PFSK-1 (cell line): ENCODE results near the gene MAP3K3.

Experiments
- FOXP2 ChIP-seq: optimal IDR thresholded peaks from 2 replicates; pipeline ENCODE3; 2011; ENCODE audit warnings: borderline replicate concordance, control low read depth, inconsistent platforms; ENCODE audit not compliant: insufficient read depth; ENCODE audit errors: extremely low read length, extremely low read depth
- POLR2AphosphoS5 ChIP-seq: IDR thresholded peaks from 2 replicates; pipeline ENCODE4 v1.6.1; 2012; ENCODE audit warnings: low read depth, mild to moderate bottlenecking, control low read depth, low read length, moderate library complexity
- SIN3A ChIP-seq: IDR thresholded peaks from 2 replicates; pipeline ENCODE4 v1.6.1; 2012; ENCODE audit warnings: mild to moderate bottlenecking, low read length, moderate library complexity, borderline replicate concordance; ENCODE audit not compliant: insufficient read depth
- TAF1 ChIP-seq: IDR thresholded peaks from 2 replicates; pipeline ENCODE4 v1.6.1; 2012; ENCODE audit warnings: low read length, control low read depth, borderline replicate concordance; ENCODE audit not compliant: insufficient read depth
- TF ChIP-seq, protein P1 (sequence below), 2 experiments: IDR thresholded peaks; 2 replicates each; pipeline versions ENCODE4 v1.6.1 to v1.8.0; 2011 to 2012; ENCODE audit warnings: low read depth in 2 of 2, low read length in 2 of 2, control low read depth in 1 of 2, inconsistent platforms in 1 of 2, mild to moderate bottlenecking in 1 of 2, moderate library complexity in 1 of 2; ENCODE audit not compliant: insufficient read depth in 1 of 2

Gene MAP3K3

DNA sequence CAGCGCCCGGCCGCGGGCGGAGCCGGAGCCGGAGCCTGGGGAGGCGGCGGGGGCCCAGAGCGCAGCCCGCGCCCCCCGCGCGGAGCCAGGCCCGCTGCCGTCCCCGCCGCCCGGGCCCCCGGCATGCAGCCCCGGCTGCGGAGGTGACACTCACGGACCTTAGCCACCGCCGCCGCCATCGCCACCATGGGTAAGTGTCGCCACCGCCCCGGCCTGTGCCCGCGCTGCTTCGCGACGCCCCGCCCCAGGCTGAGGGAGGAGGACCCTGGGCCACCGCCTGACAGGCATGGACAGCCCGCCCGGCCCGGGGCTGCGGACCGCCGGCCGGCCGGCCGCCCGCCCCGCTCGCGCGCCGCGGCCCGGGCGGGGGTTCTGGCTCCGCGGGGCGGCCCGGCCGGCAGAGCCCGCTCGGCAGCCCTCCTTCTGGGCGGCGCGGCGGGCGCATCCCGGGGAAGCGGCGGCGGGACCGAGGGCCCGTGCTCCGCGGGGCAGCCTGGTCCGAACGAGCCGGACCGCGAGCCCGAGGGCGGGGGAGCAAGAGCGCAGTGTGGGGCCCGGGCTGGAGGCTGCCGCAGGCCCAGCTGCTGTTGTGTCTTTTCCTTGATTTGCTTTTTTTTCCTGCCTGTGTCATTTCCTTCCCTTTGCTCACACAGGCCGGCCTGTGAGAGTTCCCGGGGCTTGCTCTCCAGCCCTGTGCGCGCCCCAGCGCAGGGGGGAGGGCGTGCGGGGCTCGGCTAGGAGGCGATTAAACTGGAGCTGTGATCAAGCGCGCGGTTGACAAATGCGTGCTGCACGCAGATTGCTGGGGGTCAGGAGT is 565 bp downstream of the MAP3K3 start:
- TF ChIP-seq, protein P1, sequence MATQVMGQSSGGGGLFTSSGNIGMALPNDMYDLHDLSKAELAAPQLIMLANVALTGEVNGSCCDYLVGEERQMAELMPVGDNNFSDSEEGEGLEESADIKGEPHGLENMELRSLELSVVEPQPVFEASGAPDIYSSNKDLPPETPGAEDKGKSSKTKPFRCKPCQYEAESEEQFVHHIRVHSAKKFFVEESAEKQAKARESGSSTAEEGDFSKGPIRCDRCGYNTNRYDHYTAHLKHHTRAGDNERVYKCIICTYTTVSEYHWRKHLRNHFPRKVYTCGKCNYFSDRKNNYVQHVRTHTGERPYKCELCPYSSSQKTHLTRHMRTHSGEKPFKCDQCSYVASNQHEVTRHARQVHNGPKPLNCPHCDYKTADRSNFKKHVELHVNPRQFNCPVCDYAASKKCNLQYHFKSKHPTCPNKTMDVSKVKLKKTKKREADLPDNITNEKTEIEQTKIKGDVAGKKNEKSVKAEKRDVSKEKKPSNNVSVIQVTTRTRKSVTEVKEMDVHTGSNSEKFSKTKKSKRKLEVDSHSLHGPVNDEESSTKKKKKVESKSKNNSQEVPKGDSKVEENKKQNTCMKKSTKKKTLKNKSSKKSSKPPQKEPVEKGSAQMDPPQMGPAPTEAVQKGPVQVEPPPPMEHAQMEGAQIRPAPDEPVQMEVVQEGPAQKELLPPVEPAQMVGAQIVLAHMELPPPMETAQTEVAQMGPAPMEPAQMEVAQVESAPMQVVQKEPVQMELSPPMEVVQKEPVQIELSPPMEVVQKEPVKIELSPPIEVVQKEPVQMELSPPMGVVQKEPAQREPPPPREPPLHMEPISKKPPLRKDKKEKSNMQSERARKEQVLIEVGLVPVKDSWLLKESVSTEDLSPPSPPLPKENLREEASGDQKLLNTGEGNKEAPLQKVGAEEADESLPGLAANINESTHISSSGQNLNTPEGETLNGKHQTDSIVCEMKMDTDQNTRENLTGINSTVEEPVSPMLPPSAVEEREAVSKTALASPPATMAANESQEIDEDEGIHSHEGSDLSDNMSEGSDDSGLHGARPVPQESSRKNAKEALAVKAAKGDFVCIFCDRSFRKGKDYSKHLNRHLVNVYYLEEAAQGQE (IDR thresholded peaks at IDR 0.05; ENCODE audit: insufficient read depth in 1 of 2, low read depth in 2 of 2, low read length in 2 of 2), result no peak
- peak; percentile 90; the same call in 1 of the 2 replicates for TF ChIP-seq SIN3A

DNA sequence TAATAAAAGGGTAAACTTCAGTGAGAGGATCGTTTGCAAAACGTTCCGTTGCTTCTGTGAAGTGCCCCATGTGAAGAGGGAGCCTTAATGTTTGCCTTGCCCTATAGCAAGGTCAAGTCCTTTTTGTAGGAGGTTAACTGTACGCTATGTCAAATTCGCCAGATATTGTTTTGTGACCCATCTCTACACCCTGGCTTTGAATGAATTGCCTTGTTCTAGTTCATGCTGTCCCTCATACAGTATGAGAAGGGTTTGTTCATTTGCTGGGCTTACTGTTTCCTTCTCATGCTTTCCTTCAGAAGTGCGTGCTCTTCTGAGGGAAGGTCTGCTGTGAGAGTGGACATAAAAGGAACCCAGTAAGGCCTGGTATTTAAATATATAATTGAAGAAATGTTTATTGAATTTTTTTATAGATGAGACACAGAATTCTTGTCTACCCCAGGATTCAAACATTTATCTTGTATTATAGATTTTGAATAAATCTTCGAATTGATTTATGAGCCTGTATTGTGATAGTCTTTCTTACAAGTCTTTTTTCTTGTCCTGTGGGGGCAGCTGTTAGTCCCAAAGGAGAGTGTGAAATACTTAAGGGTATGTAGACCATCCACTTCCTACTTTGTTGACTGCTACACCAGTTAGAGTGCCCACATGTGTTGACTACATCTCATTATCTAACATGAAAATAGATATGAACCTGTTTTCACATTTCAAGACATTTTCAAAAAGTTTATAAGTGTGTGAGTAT is 1.7 kb downstream of the MAP3K3 start:
- TF ChIP-seq, protein P1 (IDR thresholded peaks at IDR 0.05; ENCODE audit: insufficient read depth in 1 of 2, low read depth in 2 of 2, low read length in 2 of 2), result no peak
- TF ChIP-seq POLR2AphosphoS5 (no peak), SIN3A (no peak), FOXP2 (no peak), TAF1 (no peak)

DNA sequence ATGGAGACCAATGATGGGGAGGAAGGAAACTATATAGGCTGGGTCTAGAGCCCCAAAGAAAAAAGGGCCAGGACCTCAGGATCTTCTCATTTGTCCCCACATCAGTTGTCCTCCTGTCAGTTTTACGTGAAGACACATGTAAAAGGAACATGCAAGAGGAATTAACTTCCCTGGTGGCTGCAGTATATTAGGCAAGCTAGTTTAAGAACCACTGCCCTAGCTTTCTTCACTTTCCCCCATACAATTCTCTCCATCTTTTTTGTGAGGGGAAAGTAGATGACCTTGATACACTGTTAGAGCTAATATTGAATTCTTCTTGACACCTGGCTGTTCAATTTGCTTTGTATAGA is 2.3 kb downstream of the MAP3K3 start:
- TF ChIP-seq FOXP2 (no peak), SIN3A (no peak), TAF1 (no peak), POLR2AphosphoS5 (no peak)
- TF ChIP-seq, protein P1 (IDR thresholded peaks at IDR 0.05; ENCODE audit: insufficient read depth in 1 of 2, low read depth in 2 of 2, low read length in 2 of 2), result no peak

DNA sequence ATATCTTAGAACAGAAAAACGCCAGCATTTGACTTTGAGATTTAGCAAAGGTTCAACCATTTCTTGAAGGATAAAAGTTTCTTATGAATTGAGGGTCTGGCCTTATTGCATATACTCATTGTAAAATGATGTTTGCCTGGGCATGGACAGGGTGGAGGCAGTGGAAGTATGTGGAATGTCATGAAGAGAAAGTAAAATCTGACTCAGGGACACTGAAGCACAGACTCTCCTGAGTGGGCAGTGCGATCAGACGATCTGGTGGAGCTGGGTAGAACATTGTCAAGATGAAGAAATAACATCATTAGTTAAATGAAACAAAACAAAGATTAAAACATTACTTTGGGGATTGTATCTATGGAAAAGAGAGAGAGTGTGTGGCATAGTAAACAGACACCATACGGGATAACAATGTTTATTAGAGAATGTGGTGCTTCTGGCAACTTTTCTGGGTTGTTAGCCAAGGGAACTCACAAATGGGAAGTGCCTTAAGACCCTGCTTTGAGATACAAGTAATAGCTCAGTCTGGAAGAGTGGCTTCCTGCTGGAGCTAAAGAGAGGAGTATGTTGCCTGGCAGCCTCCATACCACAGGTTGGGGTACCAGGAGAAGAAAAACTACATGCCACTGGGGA is 4.4 kb downstream of the MAP3K3 start:
- TF ChIP-seq SIN3A (no peak), TAF1 (no peak), POLR2AphosphoS5 (no peak), FOXP2 (no peak)
- TF ChIP-seq, protein P1 (IDR thresholded peaks at IDR 0.05; ENCODE audit: insufficient read depth in 1 of 2, low read depth in 2 of 2, low read length in 2 of 2), result no peak
